GM18526 (cell line): ENCODE measurements around the gene TMIGD3.

ENCODE experiments used
- POLR2A ChIP-seq: IDR thresholded peaks from 3 replicates; pipeline ENCODE4 v1.6.1; 2011; ENCODE audit not compliant: insufficient read length; ENCODE audit errors: extremely low read depth

TMIGD3 gene

DNA sequence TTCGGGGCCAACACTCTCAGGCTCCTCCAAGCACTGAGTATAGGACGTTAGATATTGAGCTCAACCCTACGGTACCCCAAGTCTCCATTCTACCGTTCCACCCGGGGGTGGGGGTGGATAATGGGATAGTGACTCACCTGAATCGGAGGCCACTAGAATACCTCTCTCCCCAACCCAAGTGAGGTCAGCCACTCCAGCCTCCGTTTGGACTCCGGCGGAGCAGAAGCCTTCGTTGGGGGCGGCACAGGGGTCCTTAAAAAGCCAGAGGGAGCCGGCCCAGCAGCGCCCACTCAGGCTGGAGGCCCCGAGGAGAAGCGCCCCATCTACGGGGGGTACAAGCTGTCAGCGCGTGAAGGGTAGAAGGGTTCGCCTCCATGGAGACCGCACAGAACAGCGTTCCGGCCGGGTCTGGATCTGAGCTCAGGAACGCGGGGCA is 54.9 kb downstream of the TMIGD3 start:
- no peak for TF ChIP-seq POLR2A

GRCh38 chr1:111446967-111447892 is 56.2 kb downstream of the TMIGD3 start:
- TF ChIP-seq POLR2A = no peak

DNA sequence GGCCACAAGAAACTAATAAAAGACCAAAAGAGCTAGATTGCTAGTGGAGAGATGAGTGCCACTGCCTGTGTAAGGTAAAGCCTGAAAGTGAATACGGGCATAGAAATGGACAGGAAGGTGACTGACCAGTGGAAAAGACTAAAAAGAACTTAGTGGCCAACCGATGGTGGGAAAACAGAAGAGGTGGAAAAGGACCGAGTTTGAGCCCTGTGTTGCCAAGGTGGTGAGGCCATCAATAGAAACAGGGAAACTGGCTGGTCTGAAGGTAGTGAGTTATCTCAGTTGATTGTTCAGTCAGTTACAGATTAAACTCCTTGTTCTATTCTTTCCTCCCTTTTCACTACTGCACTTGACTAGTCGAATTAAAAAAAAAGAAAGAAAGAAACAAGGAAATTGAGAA is 56.9 kb downstream of the TMIGD3 start:
- TF ChIP-seq POLR2A = no peak

GRCh38 chr1:111444031-111444430 is 59.4 kb downstream of the TMIGD3 start:
- TF ChIP-seq POLR2A = no peak

DNA sequence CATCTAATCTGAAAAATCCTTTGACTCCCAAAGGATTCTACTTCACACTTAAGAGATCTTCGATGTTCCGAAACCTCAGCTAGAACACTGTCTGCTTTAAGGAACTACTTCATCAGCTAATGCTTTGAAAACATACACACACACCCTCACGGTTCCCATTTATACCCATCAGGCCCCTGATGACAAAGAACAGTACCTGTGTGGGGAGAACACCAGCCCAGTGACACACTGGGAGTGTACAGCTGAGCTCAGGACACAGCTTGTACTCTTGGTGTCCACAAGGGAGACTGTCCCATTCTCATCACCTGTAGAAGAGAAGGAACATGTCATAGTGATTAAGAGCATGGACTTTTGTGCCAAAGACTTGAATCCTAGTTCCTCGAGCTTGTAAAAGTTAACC is 61.0 kb downstream of the TMIGD3 start:
- TF ChIP-seq POLR2A = no peak

GRCh38 chr1:111441573-111442192 is 61.8 kb downstream of the TMIGD3 start:
- no peak for TF ChIP-seq POLR2A

GRCh38 chr1:111439461-111440351 is 63.7 kb downstream of the TMIGD3 start:
- TF ChIP-seq POLR2A = no peak

- TF ChIP-seq POLR2A = no peak
Observed at GRCh38 chr1:111436726-111437125, 66.7 kb downstream of the TMIGD3 start.
